Neural progenitor cell (in vitro differentiated cells): ENCODE results near the gene DNMT1.

Experiments
- EZH2 ChIP-seq: fragments of 200-600 bp; sonication (generic); IDR thresholded peaks from 2 replicates; pipeline ENCODE4 v1.6.1; 2017; ENCODE audit warnings: antibody characterized with exemption, mild to moderate bottlenecking, moderate library complexity
- EZH2phosphoT487 ChIP-seq: fragments of 200-600 bp; sonication (generic); IDR thresholded peaks from 2 replicates; pipeline ENCODE4 v1.6.1; 2017; ENCODE audit warnings: antibody characterized with exemption
- TF ChIP-seq, protein P1 (sequence below): fragments of 200-600 bp; sonication (generic); IDR thresholded peaks from 2 replicates; pipeline ENCODE4 v1.5.1; 2017; ENCODE audit warnings: antibody characterized with exemption, mild to moderate bottlenecking

DNA sequence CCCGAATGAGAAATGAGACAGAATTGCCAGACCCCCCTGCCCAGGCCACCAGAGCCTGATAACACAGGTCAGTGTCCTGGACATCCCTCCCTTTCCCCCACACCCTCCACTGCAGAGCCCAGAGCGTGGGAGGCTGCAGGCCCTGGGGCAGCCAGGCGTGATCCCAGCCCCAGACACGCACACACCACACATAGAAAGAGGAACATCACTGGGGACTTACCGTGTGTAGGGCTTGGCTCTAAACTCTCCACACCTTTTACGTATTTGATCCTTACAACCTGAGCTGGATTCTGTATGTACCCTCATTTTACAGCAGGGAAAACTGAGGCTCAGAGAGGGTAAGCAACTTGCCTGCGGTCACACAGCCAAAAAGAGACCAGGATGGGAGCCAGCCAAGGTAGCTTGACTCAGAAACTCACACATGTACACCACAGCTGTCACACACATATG is 91.9 kb downstream of the DNMT1 start:
- TF ChIP-seq, protein P1, sequence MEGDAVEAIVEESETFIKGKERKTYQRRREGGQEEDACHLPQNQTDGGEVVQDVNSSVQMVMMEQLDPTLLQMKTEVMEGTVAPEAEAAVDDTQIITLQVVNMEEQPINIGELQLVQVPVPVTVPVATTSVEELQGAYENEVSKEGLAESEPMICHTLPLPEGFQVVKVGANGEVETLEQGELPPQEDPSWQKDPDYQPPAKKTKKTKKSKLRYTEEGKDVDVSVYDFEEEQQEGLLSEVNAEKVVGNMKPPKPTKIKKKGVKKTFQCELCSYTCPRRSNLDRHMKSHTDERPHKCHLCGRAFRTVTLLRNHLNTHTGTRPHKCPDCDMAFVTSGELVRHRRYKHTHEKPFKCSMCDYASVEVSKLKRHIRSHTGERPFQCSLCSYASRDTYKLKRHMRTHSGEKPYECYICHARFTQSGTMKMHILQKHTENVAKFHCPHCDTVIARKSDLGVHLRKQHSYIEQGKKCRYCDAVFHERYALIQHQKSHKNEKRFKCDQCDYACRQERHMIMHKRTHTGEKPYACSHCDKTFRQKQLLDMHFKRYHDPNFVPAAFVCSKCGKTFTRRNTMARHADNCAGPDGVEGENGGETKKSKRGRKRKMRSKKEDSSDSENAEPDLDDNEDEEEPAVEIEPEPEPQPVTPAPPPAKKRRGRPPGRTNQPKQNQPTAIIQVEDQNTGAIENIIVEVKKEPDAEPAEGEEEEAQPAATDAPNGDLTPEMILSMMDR: no peak
- TF ChIP-seq EZH2: no peak
- no peak for TF ChIP-seq EZH2phosphoT487
